OCI-LY1 (cell line): ENCODE measurements around the gene CGB5.

ENCODE experiments used
- CTCF ChIP-seq: fragments of 200-600 bp; sonication (generic), shearing (Covaris generic); IDR thresholded peaks from 2 replicates; pipeline ENCODE4 v1.5.1; 2017; ENCODE audit warnings: mild to moderate bottlenecking, antibody characterized with exemption, low read length, moderate library complexity, mixed read lengths
- EZH2 ChIP-seq: fragments of 200-600 bp; sonication (generic), shearing (Covaris generic); IDR thresholded peaks from 2 replicates; pipeline ENCODE4 v1.8.0; 2017; ENCODE audit warnings: borderline replicate concordance, mixed run types, mild to moderate bottlenecking, antibody characterized with exemption, low read length, moderate library complexity, mixed read lengths

DNA sequence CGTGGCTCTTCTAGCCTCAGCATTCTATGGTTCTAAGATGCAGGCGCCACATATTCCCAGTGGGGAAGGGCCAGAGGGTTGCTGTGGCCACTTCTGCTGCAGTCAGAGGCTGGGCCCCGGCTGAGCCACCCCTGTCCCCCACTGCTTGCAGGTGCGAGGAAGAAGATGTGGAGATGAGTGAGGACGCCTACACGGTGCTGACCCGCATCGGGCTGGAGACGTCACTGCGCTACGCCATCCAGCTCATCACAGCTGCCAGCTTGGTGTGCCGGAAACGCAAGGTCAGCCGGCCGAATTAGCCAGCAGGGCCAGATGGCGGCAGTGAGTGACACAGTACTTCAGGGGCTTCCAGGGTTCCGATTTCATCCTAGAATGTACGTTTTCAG lies 28.8 kb upstream of the CGB5 start:
- TF ChIP-seq EZH2 = no peak
- no peak for TF ChIP-seq CTCF
